Spleen (tissue), 7 donors: ENCODE results near the gene PDE8B.

ENCODE experiments used
- CTCF ChIP-seq, 11 experiments: fragments of 200-600 bp in 7 of 11; fragments of 450-650 bp in 4 of 11; sonication (generic) in 4 of 11; IDR thresholded peaks in 8 of 11; conservative IDR thresholded peaks in 3 of 11; 1 replicate in 7 of 11; 2 replicates in 4 of 11; pipeline versions ENCODE4 v1.4.0 to v1.8.0; 2016 to 2021; ENCODE audit warnings: antibody characterized with exemption in 11 of 11, inconsistent platforms in 4 of 11, mild to moderate bottlenecking in 1 of 11
- POLR2A ChIP-seq, 3 donors: fragments of 450-650 bp; IDR thresholded peaks; one replicate each; pipeline ENCODE4 v1.5.1; 2017; ENCODE audit warnings: antibody characterized with exemption in 3 of 3, mild to moderate bottlenecking in 1 of 3
- POLR2AphosphoS5 ChIP-seq, 3 donors: sonication (generic); formaldehyde crosslinking; IDR thresholded peaks; one replicate each; pipeline ENCODE4 v1.5.1; 2017; ENCODE audit warnings: antibody characterized with exemption in 3 of 3
- donor health status: DM: no; HTN: no; CAD: no; lungs with moderate emphysema.
- donor health status: DM: no; HTN: no; CAD: no.
- donor health status: DM: no; HTN: no; CAD: no.

DNA sequence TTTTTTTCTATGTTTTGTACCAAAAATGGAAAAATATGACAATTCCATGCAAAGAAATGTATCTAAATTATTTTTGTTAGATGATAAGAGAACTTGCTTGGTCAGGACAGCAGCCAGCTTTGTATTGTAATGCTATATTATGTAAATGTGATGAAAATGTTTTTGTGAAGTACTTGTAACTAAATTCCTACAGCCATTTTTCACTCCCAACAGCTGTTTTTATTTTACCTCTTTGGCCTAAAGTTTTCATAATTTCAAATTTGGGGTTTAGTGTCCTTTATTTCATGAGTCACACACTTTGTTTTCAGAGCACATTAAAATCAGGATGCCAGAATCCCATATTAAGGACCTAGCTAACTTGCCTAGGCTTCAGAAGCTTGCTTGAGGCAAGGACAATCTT lies 217.5 kb downstream of the PDE8B start:
- TF ChIP-seq CTCF (IDR thresholded peaks at IDR 0.05 in 8 of 11, conservative IDR thresholded peaks at IDR 0.05 in 3 of 11) (no peak), POLR2AphosphoS5 (IDR thresholded peaks at IDR 0.05) (no peak), POLR2A (IDR thresholded peaks at IDR 0.05) (no peak)
